ENCODE data around the gene NRG3. TPM values are rescaled to one million over a fixed set of nuclear protein-coding genes. Genes with fewer than 3 reads are reported as not detected.

The NRG3 gene
- total RNA-seq, 1 experiment from 2014 or later: not detected

- ATAC-seq: no peak
- Histone ChIP-seq H3K27ac (ENCODE audit: low read depth, low read length) (no peak overlapping the region), H3K79me2 (ENCODE audit: insufficient read depth, low read length) (no peaks in the 10 kb centered on the region), H3K4me2 (ENCODE audit: low read length) (no peak overlapping the region), H2AFZ (ENCODE audit: low read depth, low read length, poor library complexity, severe bottlenecking) (no peak overlapping the region), H3K36me3 (ENCODE audit: control insufficient read depth in 1 of 2, insufficient read depth in 2 of 2, low read length in 2 of 2) (no peaks in the 10 kb centered on the region), H3K4me1 (ENCODE audit: control insufficient read depth in 1 of 2, insufficient read depth in 2 of 2, low read length in 2 of 2) (no peaks in the 10 kb centered on the region), H3K9ac (ENCODE audit: low read length) (no peak overlapping the region), H4K20me1 (ENCODE audit: insufficient read depth) (no peaks in the 10 kb centered on the region), H3K9me2 (ENCODE audit: insufficient read depth) (no peaks in the 10 kb centered on the region), H3K4me3 (replicated peaks in 1 of 2; ENCODE audit: low read depth in 1 of 2, low read length in 2 of 2) (no peak overlapping the region), H3K27me3 (ENCODE audit: insufficient read depth, low read length) (no peaks in the 10 kb centered on the region), H3K9me3 (ENCODE audit: control insufficient read depth in 1 of 2, insufficient read depth in 1 of 2, low read depth in 1 of 2, low read length in 2 of 2) (peaks cover 12 to 16% of the 10 kb centered on the region in 2 experiments; a peak in 2 of 4 replicates)
- intact Hi-C loops (cut with micrococcal nuclease): no loop called here
- RAD21 ChIA-PET (ENCODE audit: low non-redundant PET in 1 of 2, low total read pairs in 2 of 2, uncharacterized antibody in 2 of 2, unreplicated experiment in 2 of 2): no interaction called here
- DNase-seq (ENCODE audit: low read depth, low spot score): no peak
- TF ChIP-seq JUND (IDR thresholded peaks at IDR 0.05): no peak
- TF ChIP-seq, protein P1, sequence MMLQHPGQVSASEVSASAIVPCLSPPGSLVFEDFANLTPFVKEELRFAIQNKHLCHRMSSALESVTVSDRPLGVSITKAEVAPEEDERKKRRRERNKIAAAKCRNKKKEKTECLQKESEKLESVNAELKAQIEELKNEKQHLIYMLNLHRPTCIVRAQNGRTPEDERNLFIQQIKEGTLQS (IDR thresholded peaks at IDR 0.05): no peak
- CTCF ChIA-PET: no interaction called here
- POLR2A ChIA-PET: no interaction called here
- BruUV-seq (replicated peaks): no TSS peak
Measured at GRCh38 chr10:81996927-81997326, 121.9 kb downstream of the NRG3 start.

DNA sequence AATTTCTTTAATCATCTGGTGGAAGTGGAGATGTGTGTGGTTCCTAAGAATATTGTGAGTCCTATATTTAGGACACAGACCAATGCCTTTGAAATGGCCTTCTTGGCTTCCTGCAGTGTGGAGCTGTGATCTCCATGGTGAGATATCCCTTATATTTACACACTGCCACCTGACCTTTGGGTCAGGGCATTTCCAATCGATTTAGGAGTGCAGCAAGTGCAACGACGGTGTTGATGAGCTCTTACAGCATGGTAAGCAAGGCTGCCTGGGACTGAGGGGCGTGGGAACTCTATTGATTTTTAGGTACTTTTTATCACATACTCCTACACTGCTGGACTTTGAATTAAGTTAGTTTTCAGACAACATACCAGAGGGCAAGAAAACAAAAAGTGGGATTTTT is 146.0 kb downstream of the NRG3 start:
- H3K4me3 ChIP-seq (replicated peaks in 1 of 2; ENCODE audit: low read depth in 1 of 2, low read length in 2 of 2): no peak overlapping the region
- H3K9me2 ChIP-seq (ENCODE audit: insufficient read depth): no peaks in the 10 kb centered on the region
- POLR2A ChIA-PET: no interaction called here
- H3K4me1 ChIP-seq (ENCODE audit: control insufficient read depth in 1 of 2, insufficient read depth in 2 of 2, low read length in 2 of 2): no peaks in the 10 kb centered on the region
- no peaks in the 10 kb centered on the region for H3K79me2 ChIP-seq (ENCODE audit: insufficient read depth, low read length)
- CTCF ChIA-PET: no interaction called here
- H3K9ac ChIP-seq (ENCODE audit: low read length): no peak overlapping the region
- TF ChIP-seq CTCF (IDR thresholded peaks at IDR 0.05 in 2 of 3, conservative IDR thresholded peaks at IDR 0.05 in 1 of 3; ENCODE audit: borderline replicate concordance in 1 of 3, insufficient read depth in 1 of 3, low read depth in 2 of 3, low read length in 2 of 3) (no peak), POLR2AphosphoS5 (IDR thresholded peaks at IDR 0.05; ENCODE audit: low read depth, low read length) (no peak), FOSL1 (IDR thresholded peaks at IDR 0.05; ENCODE audit: low read depth) (no peak), EZH2 (IDR thresholded peaks at IDR 0.05) (no peak), CBX3 (IDR thresholded peaks at IDR 0.05; ENCODE audit: low read depth) (no peak), YY1 (IDR thresholded peaks at IDR 0.05; ENCODE audit: extremely low read depth, insufficient replicate concordance, low read depth, low read length) (no peak), CEBPB (IDR thresholded peaks at IDR 0.05; ENCODE audit: low read depth) (no peak), SRF (IDR thresholded peaks at IDR 0.05; ENCODE audit: low read depth) (no peak), ELF1 (IDR thresholded peaks at IDR 0.05; ENCODE audit: borderline replicate concordance, low read depth) (no peak), ZNF274 (IDR thresholded peaks at IDR 0.05; ENCODE audit: low read depth, low read length) (no peak), ZBTB33 (IDR thresholded peaks at IDR 0.05; ENCODE audit: extremely low read depth, insufficient replicate concordance, low read length) (no peak), JUND (IDR thresholded peaks at IDR 0.05) (no peak), POLR2A (IDR thresholded peaks at IDR 0.05; ENCODE audit: borderline replicate concordance, extremely low read depth, insufficient read depth, insufficient read length) (no peak), ZFX (IDR thresholded peaks at IDR 0.05) (no peak), RAD21 (IDR thresholded peaks at IDR 0.05; ENCODE audit: low read depth) (no peak), SP1 (IDR thresholded peaks at IDR 0.05; ENCODE audit: low read depth) (no peak)
- TF ChIP-seq, protein P1 (IDR thresholded peaks at IDR 0.05): no peak
- TF ChIP-seq, protein P2, sequence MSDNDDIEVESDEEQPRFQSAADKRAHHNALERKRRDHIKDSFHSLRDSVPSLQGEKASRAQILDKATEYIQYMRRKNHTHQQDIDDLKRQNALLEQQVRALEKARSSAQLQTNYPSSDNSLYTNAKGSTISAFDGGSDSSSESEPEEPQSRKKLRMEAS (IDR thresholded peaks at IDR 0.05): no peak
- ATAC-seq: no peak
- intact Hi-C loops (cut with micrococcal nuclease): no loop called here
- H3K27ac ChIP-seq (ENCODE audit: low read depth, low read length): no peak overlapping the region
- no peaks in the 10 kb centered on the region for H3K27me3 ChIP-seq (ENCODE audit: insufficient read depth, low read length)
- no peaks in the 10 kb centered on the region for H3K36me3 ChIP-seq (ENCODE audit: control insufficient read depth in 1 of 2, insufficient read depth in 2 of 2, low read length in 2 of 2)
- no peak overlapping the region for H2AFZ ChIP-seq (ENCODE audit: low read depth, low read length, poor library complexity, severe bottlenecking)
- H3K4me2 ChIP-seq (ENCODE audit: low read length): no peak overlapping the region
- BruUV-seq (replicated peaks): no TSS peak
- RAD21 ChIA-PET (ENCODE audit: low non-redundant PET in 1 of 2, low total read pairs in 2 of 2, uncharacterized antibody in 2 of 2, unreplicated experiment in 2 of 2): no interaction called here
- no peak for DNase-seq (ENCODE audit: low read depth, low spot score)
- no peaks in the 10 kb centered on the region for H4K20me1 ChIP-seq (ENCODE audit: insufficient read depth)
- H3K9me3 ChIP-seq (ENCODE audit: control insufficient read depth in 1 of 2, insufficient read depth in 1 of 2, low read depth in 1 of 2, low read length in 2 of 2): peaks cover 4 to 34% of the 10 kb centered on the region in 2 experiments; a peak in 3 of 4 replicates
